HEK293 (cell line): ENCODE data around the gene PLA2G4A.
"Not testable (repeated sequence)": the region's sequence is repeated elsewhere in the genome, so short reads cannot be mapped to it uniquely, and the experiment has no call there.

Experiments used
- CTCF ChIA-PET: fragments of 350-600 bp; formaldehyde crosslinking; extraction: SDS; loops from one replicate; lab custom pipeline; 2021; ENCODE audit warnings: antibody characterized with exemption; lab: Yijun Ruan, JAX
- POLR2A ChIA-PET: fragments of 300-600 bp; formaldehyde crosslinking; extraction: SDS; loops from one replicate; lab custom pipeline; 2020; ENCODE audit warnings: antibody characterized with exemption, inconsistent platforms; lab: Yijun Ruan, JAX
- H3K27ac ChIP-seq: fragments of 200-500 bp; sonication (Bioruptor generic); 2 replicates; pipeline ENCODE4 v1.5.1; 2014; ENCODE audit warnings: low read depth, low read length, control low read depth, inconsistent platforms; ENCODE audit errors: extremely low read depth
- H3K36me3 ChIP-seq, 2 experiments: fragments of 200-500 bp in 1 of 2; sonication (Bioruptor generic) in 1 of 2; 1 replicate in 1 of 2; 2 replicates in 1 of 2; pipeline ENCODE4 v1.5.1; 2014 to 2017; ENCODE audit warnings: inconsistent platforms in 2 of 2, low read length in 2 of 2; ENCODE audit not compliant: control insufficient read depth in 2 of 2, insufficient read depth in 1 of 2
- H3K4me1 ChIP-seq: fragments of 200-500 bp; sonication (Bioruptor generic); 2 replicates; pipeline ENCODE4 v1.5.1; 2014; ENCODE audit warnings: mild to moderate bottlenecking, low read length, inconsistent platforms; ENCODE audit not compliant: control insufficient read depth, insufficient read depth
- H3K4me3 ChIP-seq: 2 replicates; pipeline ENCODE4 v1.5.1; 2011; ENCODE audit warnings: low read depth, mild to moderate bottlenecking, control low read depth, low read length, moderate library complexity
- H3K9me3 ChIP-seq: fragments of 200-500 bp; sonication (Bioruptor generic); 2 replicates; pipeline ENCODE4 v1.5.1; 2014; ENCODE audit warnings: low read depth, low read length, inconsistent platforms; ENCODE audit not compliant: control insufficient read depth, insufficient read depth
- AEBP2 ChIP-seq: fragments of 450-650 bp; formaldehyde crosslinking; IDR thresholded peaks from 2 replicates; pipeline ENCODE4 v1.5.1; 2016; ENCODE audit warnings: missing biosample characterization, missing genetic modification characterization, borderline replicate concordance
- ZBTB7A ChIP-seq: fragments of 450-650 bp; formaldehyde crosslinking; IDR thresholded peaks from 2 replicates; pipeline ENCODE4 v1.5.1; 2016; ENCODE audit warnings: low read depth, missing biosample characterization, missing genetic modification characterization
- ZNF174 ChIP-seq: fragments of 450-650 bp; formaldehyde crosslinking; IDR thresholded peaks from 2 replicates; pipeline ENCODE4 v1.5.0; 2017; ENCODE audit warnings: missing biosample characterization, mild to moderate bottlenecking, missing genetic modification characterization
- ZNF2 ChIP-seq: fragments of 450-650 bp; formaldehyde crosslinking; IDR thresholded peaks from 2 replicates; pipeline ENCODE4 v1.5.1; 2016; ENCODE audit warnings: missing biosample characterization, missing genetic modification characterization
- ZNF341 ChIP-seq: fragments of 450-650 bp; formaldehyde crosslinking; IDR thresholded peaks from 2 replicates; pipeline ENCODE4; 2016; ENCODE audit warnings: low read depth, missing biosample characterization, missing genetic modification characterization
- ZNF549 ChIP-seq: fragments of 450-650 bp; IDR thresholded peaks from 2 replicates; pipeline ENCODE4 v1.5.1; 2018; ENCODE audit warnings: missing biosample characterization, missing genetic modification characterization, mild to moderate bottlenecking, inconsistent platforms, moderate library complexity
- ZNF561 ChIP-seq: fragments of 450-650 bp; IDR thresholded peaks from 2 replicates; pipeline ENCODE4 v1.5.1; 2018; ENCODE audit warnings: missing biosample characterization, missing genetic modification characterization, borderline replicate concordance
- ZNF621 ChIP-seq: fragments of 450-650 bp; formaldehyde crosslinking; IDR thresholded peaks from 2 replicates; pipeline ENCODE4 v1.5.1; 2017; ENCODE audit warnings: missing biosample characterization, missing genetic modification characterization
- ZNF654 ChIP-seq: fragments of 450-650 bp; formaldehyde crosslinking; IDR thresholded peaks from 2 replicates; pipeline ENCODE4 v1.5.1; 2016; ENCODE audit warnings: low read depth, missing biosample characterization, missing genetic modification characterization
- ZNF670 ChIP-seq: fragments of 450-650 bp; formaldehyde crosslinking; IDR thresholded peaks from 2 replicates; pipeline ENCODE4 v1.5.1; 2016; ENCODE audit warnings: missing biosample characterization, missing genetic modification characterization, low read depth
- ZNF704 ChIP-seq: fragments of 450-650 bp; formaldehyde crosslinking; IDR thresholded peaks from 2 replicates; pipeline ENCODE4 v1.5.1; 2016; ENCODE audit warnings: missing biosample characterization, missing genetic modification characterization

Gene PLA2G4A

GRCh38 chr1:186905561-186905960 lies 76.8 kb downstream of the PLA2G4A start (continued):
- TF ChIP-seq AEBP2 (tag by site-specific recombination): no peak
- TF ChIP-seq ZNF549: no peak
- TF ChIP-seq ZNF341 (tag by site-specific recombination): no peak
- TF ChIP-seq ZNF621 (tag by site-specific recombination): no peak

GRCh38 chr1:186915555-186915954 lies 86.8 kb downstream of the PLA2G4A start:
- Histone ChIP-seq H3K27ac (no peak overlapping the region), H3K9me3 (no peaks in the 10 kb centered on the region), H3K36me3 (no peaks in the 10 kb centered on the region), H3K4me1 (no peaks in the 10 kb centered on the region), H3K4me3 (no peak overlapping the region)
- no peak for TF ChIP-seq ZNF2
- TF ChIP-seq ZNF561 (tag by site-specific recombination): no peak
- TF ChIP-seq ZNF654 (tag by site-specific recombination): no peak
- no peak for TF ChIP-seq ZNF704
- TF ChIP-seq ZNF670 (tag by site-specific recombination): no peak
- no peak for TF ChIP-seq ZBTB7A (tag by site-specific recombination)
- no peak for TF ChIP-seq ZNF174
- CTCF ChIA-PET: no interaction called here
- POLR2A ChIA-PET: no interaction called here

GRCh38 chr1:186917106-186917786 lies 88.5 kb downstream of the PLA2G4A start:
- CTCF ChIA-PET: interaction anchor here (0.6 to 1.9 kb wide), 5 partner anchors 11 to 194 kb away, joined by 3 to 4 read pairs (median 3); no protein-coding TSS in a partner anchor
- H3K36me3 ChIP-seq, POLR2A ChIA-PET: not testable (repeated sequence)

GRCh38 chr1:186921386-186921785 lies 92.6 kb downstream of the PLA2G4A start:
- H3K27ac ChIP-seq, H3K36me3 ChIP-seq, CTCF ChIA-PET, H3K4me1 ChIP-seq, H3K4me3 ChIP-seq, POLR2A ChIA-PET, H3K9me3 ChIP-seq: not testable (repeated sequence)

More at GRCh38 chr1:186917106-186917786, 88.5 kb downstream of the PLA2G4A start:
- H3K4me3 ChIP-seq, H3K9me3 ChIP-seq, H3K27ac ChIP-seq, H3K4me1 ChIP-seq: not testable (repeated sequence)

- H3K4me3 ChIP-seq, H3K27ac ChIP-seq, POLR2A ChIA-PET, H3K9me3 ChIP-seq, CTCF ChIA-PET, H3K36me3 ChIP-seq, H3K4me1 ChIP-seq: not testable (repeated sequence)
Observed at GRCh38 chr1:186922814-186923213, 94.1 kb downstream of the PLA2G4A start.
